ENCODE results near the gene ICOS.
A peak's percentile ranks its signal among the peaks of the same experiment; 100 is the strongest.

- TF ChIP-seq POLR2A (IDR thresholded peaks at IDR 0.05) = peak in 1 of 4 donors; percentile 47
- TF ChIP-seq CTCF (IDR thresholded peaks at IDR 0.05) = no peak
- TF ChIP-seq POLR2AphosphoS5 (IDR thresholded peaks at IDR 0.05) = no peak
- TF ChIP-seq EP300 (IDR thresholded peaks at IDR 0.05) = no peak
These were observed at the start of gene ICOS for GRCh38 chr2:203936535-203936934.
